GM12872 (cell line): ENCODE data around the gene FOS.

Experiments
- TF ChIP-seq, protein P1 (sequence below): IDR thresholded peaks from 3 replicates; pipeline ENCODE4 v1.5.1; 2011; ENCODE audit warnings: low read depth, mild to moderate bottlenecking, low read length, moderate library complexity; ENCODE audit not compliant: insufficient read depth

FOS gene

DNA sequence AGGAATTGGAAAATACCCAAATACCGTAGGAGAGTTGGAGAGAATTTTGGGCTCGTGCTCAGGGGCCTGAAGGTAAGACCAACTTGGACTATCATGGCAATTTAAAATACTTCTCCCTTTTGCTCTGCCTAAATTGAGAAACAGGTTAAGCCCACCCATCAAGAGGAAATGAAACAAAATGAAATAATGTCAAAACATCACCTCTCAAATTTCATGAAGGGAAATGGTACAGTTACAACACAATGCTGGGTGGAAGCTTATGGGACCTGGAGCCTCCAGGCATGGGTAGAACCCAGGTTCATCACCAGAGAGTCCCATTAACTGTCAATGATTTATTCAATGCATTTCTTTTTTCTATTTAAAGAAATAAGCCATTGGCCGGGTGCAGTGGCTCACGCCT is 33.7 kb downstream of the FOS start:
- TF ChIP-seq, protein P1, sequence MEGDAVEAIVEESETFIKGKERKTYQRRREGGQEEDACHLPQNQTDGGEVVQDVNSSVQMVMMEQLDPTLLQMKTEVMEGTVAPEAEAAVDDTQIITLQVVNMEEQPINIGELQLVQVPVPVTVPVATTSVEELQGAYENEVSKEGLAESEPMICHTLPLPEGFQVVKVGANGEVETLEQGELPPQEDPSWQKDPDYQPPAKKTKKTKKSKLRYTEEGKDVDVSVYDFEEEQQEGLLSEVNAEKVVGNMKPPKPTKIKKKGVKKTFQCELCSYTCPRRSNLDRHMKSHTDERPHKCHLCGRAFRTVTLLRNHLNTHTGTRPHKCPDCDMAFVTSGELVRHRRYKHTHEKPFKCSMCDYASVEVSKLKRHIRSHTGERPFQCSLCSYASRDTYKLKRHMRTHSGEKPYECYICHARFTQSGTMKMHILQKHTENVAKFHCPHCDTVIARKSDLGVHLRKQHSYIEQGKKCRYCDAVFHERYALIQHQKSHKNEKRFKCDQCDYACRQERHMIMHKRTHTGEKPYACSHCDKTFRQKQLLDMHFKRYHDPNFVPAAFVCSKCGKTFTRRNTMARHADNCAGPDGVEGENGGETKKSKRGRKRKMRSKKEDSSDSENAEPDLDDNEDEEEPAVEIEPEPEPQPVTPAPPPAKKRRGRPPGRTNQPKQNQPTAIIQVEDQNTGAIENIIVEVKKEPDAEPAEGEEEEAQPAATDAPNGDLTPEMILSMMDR, result no peak

DNA sequence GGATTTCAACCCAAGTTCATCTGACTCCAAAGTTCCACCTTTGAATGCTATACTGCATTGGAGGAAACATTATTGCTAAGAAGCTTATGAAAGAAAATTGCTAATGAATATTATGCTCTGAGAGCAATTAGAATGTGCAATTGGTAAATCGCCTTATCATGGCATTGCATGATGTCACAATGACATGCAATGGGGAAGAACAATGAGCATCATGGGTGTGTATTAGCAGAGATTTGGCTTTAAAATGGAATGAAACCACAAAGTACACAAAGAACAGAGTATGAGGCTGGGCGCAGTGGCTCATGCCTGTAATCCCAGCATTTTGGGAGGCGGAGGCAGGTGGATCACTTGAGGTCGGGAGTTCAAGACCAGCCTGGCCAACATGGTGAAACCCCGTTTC is 34.7 kb downstream of the FOS start:
- TF ChIP-seq, protein P1, result no peak

DNA sequence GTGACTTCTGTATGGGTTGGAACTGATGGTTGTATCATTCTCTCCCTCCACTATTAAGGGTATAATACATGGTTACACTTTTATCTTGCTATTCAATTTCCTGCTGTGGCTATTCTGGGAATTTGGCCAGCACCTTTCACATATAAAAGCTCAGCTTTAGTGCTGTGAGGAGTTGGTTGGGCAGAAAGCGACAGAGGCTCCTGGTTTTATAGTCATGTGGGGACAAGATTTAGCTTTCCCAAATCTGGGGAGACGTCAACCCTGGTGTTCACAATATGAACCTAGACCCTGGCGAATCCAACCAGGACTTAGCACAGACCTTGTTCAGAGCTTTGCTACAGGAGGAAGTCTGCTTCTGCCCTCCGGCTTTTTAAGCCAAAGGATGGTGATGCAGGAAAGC is 36.5 kb downstream of the FOS start:
- TF ChIP-seq, protein P1, result no peak

- TF ChIP-seq, protein P1, result no peak
These were observed 38.5 kb downstream of the FOS start for GRCh38 chr14:75317148-75317547.

- TF ChIP-seq, protein P1, result no peak
These were observed 39.7 kb downstream of the FOS start for GRCh38 chr14:75318353-75318752.

- TF ChIP-seq, protein P1, result no peak
These were observed 40.4 kb downstream of the FOS start for GRCh38 chr14:75319021-75319420.

DNA sequence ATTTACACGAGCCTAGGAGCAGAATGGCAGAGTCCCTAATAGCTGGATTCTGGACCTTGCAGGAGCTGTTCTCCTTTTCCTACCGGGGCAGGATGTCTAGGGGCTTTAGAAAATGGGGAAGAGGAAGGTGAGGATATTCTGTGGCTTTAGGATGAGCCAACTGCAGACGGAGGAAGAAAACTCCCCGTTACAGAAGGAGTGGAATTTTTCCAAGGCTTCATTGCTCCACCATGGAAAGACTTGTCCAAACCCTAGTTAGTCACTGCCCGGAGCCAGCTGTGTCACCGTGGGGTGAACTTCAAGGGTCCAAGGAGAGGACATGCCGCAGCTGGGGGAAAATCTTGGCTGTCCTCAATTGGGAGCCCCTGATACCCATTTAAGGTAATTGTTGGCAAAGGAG is 41.6 kb downstream of the FOS start:
- TF ChIP-seq, protein P1, result no peak

GRCh38 chr14:75322746-75323145 is 44.1 kb downstream of the FOS start:
- TF ChIP-seq, protein P1, result no peak
